ENCODE data around the gene CUL4A. TPM values are rescaled to one million over a fixed set of nuclear protein-coding genes. Genes with fewer than 3 reads are reported as not detected.

Gene CUL4A
- total RNA-seq, 4 donors from 2014 or later: 232 to 319 (median 234) TPM

DNA sequence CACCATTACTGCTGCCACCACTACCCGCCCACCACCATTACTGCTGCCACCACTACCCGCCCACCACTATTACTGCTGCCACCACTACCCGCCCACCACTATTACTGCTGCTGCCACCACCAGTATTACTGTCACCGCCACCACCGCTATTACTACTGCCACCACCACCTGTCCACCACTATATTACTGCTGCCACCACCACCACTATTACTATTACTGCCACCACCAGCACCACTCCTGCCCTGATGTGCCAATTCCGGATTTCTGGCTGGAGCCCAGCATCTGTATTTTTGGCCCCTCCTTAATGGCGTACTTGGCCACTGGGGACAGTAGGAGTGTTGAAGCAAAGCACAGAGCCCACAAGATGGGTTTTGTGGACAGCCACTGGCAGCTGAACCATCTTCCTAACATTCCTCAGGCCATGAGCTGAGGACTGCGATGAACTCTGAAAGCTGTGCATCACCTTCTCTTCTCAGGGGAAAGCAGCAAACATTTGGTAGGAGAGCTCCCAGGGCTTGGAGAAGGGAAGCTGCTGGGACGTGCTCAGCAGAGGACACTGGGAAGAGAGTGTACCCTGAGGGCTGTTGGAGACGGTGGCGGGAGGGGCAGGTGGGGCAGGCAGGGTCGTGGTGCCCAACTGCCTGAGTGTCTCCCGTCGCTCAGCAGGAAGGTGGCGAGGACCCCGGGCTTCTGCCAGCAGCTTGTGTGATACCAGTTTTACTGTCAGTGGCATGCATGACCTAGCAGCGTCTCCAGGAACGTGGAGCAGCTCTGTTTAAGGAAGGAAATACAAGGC is 23.0 kb downstream of the CUL4A start:
- H3K36me3 ChIP-seq: peaks cover 3 to 75% of the 10 kb centered on the region in 2 donors
- ATAC-seq (no peak), DNase-seq (no peak)
- no peaks in the 10 kb centered on the region for H3K27me3 ChIP-seq
- no peaks in the 10 kb centered on the region for H3K4me1 ChIP-seq
- intact Hi-C loops (cut with DNase I; ENCODE audit: low total_unique reads): no loop called here
- H3K4me3 ChIP-seq: no peak overlapping the region
- no peaks in the 10 kb centered on the region for H3K9me3 ChIP-seq
- TF ChIP-seq, protein P1, sequence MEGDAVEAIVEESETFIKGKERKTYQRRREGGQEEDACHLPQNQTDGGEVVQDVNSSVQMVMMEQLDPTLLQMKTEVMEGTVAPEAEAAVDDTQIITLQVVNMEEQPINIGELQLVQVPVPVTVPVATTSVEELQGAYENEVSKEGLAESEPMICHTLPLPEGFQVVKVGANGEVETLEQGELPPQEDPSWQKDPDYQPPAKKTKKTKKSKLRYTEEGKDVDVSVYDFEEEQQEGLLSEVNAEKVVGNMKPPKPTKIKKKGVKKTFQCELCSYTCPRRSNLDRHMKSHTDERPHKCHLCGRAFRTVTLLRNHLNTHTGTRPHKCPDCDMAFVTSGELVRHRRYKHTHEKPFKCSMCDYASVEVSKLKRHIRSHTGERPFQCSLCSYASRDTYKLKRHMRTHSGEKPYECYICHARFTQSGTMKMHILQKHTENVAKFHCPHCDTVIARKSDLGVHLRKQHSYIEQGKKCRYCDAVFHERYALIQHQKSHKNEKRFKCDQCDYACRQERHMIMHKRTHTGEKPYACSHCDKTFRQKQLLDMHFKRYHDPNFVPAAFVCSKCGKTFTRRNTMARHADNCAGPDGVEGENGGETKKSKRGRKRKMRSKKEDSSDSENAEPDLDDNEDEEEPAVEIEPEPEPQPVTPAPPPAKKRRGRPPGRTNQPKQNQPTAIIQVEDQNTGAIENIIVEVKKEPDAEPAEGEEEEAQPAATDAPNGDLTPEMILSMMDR (IDR thresholded peaks at IDR 0.05 in 4 of 5, conservative IDR thresholded peaks at IDR 0.05 in 1 of 5): no peak
- TF ChIP-seq POLR2A (IDR thresholded peaks at IDR 0.05): no peak
- H3K27ac ChIP-seq: no peak overlapping the region
- in situ Hi-C loops (cut with MboI; ENCODE audit: low sequenced_read_pairs in 4 of 4): no loop called here

DNA sequence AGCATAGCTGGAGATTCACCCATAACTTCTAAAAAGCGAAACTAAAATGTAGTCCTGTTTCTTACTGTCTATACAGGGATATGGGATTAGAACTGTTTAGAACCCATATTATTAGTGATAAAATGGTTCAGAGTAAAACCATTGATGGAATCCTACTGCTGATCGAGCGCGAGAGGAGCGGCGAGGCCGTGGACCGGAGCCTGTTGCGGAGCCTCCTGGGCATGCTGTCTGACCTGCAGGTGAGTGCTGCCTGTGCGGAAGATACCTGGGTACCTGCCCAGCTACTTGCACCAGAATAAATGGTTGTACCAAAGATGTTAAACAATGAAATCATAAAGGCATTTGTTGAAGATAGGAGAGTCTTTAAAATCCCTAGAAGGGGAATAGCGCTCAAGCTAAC is 23.7 kb downstream of the CUL4A start:
- in situ Hi-C loops (cut with MboI; ENCODE audit: low sequenced_read_pairs in 4 of 4): no loop called here
- ATAC-seq: no peak
- Histone ChIP-seq H3K27ac (no peak overlapping the region), H3K9me3 (no peaks in the 10 kb centered on the region), H3K4me3 (no peak overlapping the region), H3K36me3 (peaks cover under 1 to 75% of the 10 kb centered on the region in 2 donors), H3K4me1 (no peaks in the 10 kb centered on the region), H3K27me3 (no peaks in the 10 kb centered on the region)
- DNase-seq: no peak
- no peak for TF ChIP-seq POLR2A (IDR thresholded peaks at IDR 0.05)
- TF ChIP-seq, protein P1 (IDR thresholded peaks at IDR 0.05 in 4 of 5, conservative IDR thresholded peaks at IDR 0.05 in 1 of 5): no peak
- intact Hi-C loops (cut with DNase I; ENCODE audit: low total_unique reads): no loop called here

DNA sequence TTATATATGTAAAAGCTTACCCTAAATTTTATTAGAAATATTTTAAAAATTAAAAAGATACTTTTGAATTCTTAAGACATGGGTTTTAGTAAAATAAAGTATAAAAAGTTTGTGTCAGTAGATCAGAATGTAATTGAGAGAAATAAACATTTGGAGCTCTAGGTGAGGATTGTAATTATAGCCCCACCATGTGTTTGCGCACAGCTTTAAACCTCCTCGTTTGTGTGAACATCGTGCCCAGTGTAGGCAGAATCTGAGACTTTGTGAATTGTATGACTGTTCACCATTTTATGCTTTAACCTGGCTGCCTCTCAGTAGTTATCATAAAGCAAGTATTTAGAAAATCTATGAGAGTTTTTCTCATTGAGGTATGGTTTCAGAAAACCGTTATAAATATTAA is 29.1 kb downstream of the CUL4A start:
- in situ Hi-C loops (cut with MboI; ENCODE audit: low sequenced_read_pairs in 4 of 4) (no loop called here), intact Hi-C loops (cut with DNase I; ENCODE audit: low total_unique reads) (no loop called here)
- Histone ChIP-seq H3K27me3 (no peaks in the 10 kb centered on the region), H3K36me3 (peaks cover 0 to 91% of the 10 kb centered on the region in 2 donors), H3K4me1 (no peaks in the 10 kb centered on the region), H3K27ac (no peak overlapping the region), H3K4me3 (no peak overlapping the region), H3K9me3 (no peaks in the 10 kb centered on the region)
- TF ChIP-seq, protein P1 (IDR thresholded peaks at IDR 0.05 in 4 of 5, conservative IDR thresholded peaks at IDR 0.05 in 1 of 5): no peak
- no peak for TF ChIP-seq POLR2A (IDR thresholded peaks at IDR 0.05)
- DNase-seq (no peak), ATAC-seq (no peak)

DNA sequence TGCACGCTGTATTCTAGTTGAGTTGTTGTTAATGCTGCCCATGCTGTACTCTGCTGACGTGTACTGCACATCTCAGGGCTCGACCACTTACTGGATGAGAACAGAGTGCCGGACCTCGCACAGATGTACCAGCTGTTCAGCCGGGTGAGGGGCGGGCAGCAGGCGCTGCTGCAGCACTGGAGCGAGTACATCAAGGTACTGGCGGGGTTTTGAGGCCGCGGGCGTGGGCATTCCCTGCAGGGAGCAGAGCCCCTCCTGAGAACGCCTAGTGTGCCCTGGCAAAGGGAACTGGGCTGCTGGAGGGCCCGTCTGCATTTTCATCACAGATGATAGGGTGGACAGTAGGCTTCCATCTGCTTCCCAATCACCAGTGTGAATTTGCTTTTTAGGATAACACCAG is 29.9 kb downstream of the CUL4A start:
- intact Hi-C loops (cut with DNase I; ENCODE audit: low total_unique reads) (no loop called here), in situ Hi-C loops (cut with MboI; ENCODE audit: low sequenced_read_pairs in 4 of 4) (no loop called here)
- TF ChIP-seq, protein P1 (IDR thresholded peaks at IDR 0.05 in 4 of 5, conservative IDR thresholded peaks at IDR 0.05 in 1 of 5): no peak
- no peaks in the 10 kb centered on the region for H3K4me1 ChIP-seq
- H3K27me3 ChIP-seq: no peaks in the 10 kb centered on the region
- H3K4me3 ChIP-seq: no peak overlapping the region
- DNase-seq (no peak), ATAC-seq (no peak)
- peaks cover 0 to 92% of the 10 kb centered on the region in 2 donors for H3K36me3 ChIP-seq
- H3K27ac ChIP-seq: no peak overlapping the region
- no peaks in the 10 kb centered on the region for H3K9me3 ChIP-seq
